RWPE2 (cell line): ENCODE data around the gene PI3.

Experiments used
- ATAC-seq: fragments of 200-7000 bp; cut with Tn5 transposase; 3 replicates; pipeline ENCODE4 v1.9.1; 2021; ENCODE audit warnings: low read depth
- DNase-seq: peaks from one replicate; pipeline ENCODE4 v3.0.0-alpha.2; 2020; ENCODE audit warnings: low spot score
- H3K27ac ChIP-seq: fragments of 450-650 bp; 2 replicates; pipeline ENCODE4 v1.5.1; 2017; ENCODE audit warnings: mild to moderate bottlenecking; ENCODE audit not compliant: poor library complexity, severe bottlenecking
- H3K27me3 ChIP-seq: fragments of 250-450 bp; sonication (Bioruptor Pico); 2 replicates; pipeline ENCODE4 v1.5.1; 2021; ENCODE audit warnings: mild to moderate bottlenecking, moderate library complexity; ENCODE audit not compliant: insufficient read depth, poor library complexity, severe bottlenecking
- H3K36me3 ChIP-seq: fragments of 250-450 bp; sonication (Bioruptor Pico); 2 replicates; pipeline ENCODE4 v1.5.1; 2020; ENCODE audit warnings: low read depth, mild to moderate bottlenecking, moderate library complexity
- H3K4me1 ChIP-seq: fragments of 250-450 bp; sonication (Bioruptor Pico); 2 replicates; pipeline ENCODE4 v1.5.1; 2021; ENCODE audit warnings: mild to moderate bottlenecking, moderate library complexity; ENCODE audit not compliant: insufficient read depth, poor library complexity, severe bottlenecking
- H3K4me3 ChIP-seq: fragments of 250-450 bp; sonication (Bioruptor Pico); 2 replicates; pipeline ENCODE4 v1.5.1; 2021; ENCODE audit warnings: mild to moderate bottlenecking, moderate library complexity; ENCODE audit not compliant: severe bottlenecking
- H3K9me3 ChIP-seq: fragments of 250-450 bp; sonication (Bioruptor Pico); 2 replicates; pipeline ENCODE4 v1.5.1; 2021; ENCODE audit warnings: mild to moderate bottlenecking, moderate library complexity; ENCODE audit not compliant: severe bottlenecking
- TF ChIP-seq, protein P1 (sequence below): fragments of 450-650 bp; IDR thresholded peaks from one replicate; pipeline ENCODE4 v1.5.1; 2017; ENCODE audit warnings: mild to moderate bottlenecking, moderate library complexity; ENCODE audit not compliant: poor library complexity, severe bottlenecking

The PI3 gene

DNA sequence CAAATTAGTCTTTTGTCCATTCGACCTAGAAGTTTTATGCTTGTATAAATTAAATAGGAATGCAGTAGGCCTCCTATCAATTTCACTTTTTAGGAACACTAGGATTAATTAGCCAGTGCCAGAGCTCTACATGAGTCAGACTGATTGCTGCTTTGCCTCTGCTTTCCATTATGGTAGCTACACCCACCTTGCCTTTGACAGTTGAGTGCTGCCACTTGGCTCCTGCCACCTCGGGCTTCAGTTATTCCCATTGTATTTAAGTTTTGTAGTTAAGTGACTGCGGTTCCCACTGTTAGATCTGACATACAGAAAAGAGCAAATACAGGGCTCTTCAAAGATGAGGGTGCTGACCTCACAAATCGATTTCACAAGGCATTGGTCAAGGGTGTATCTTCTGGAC lies 33.9 kb upstream of the PI3 start:
- no peak overlapping the region for H3K27ac ChIP-seq
- no peaks in the 10 kb centered on the region for H3K36me3 ChIP-seq
- ATAC-seq = no peak
- no peak overlapping the region for H3K4me3 ChIP-seq
- no peaks in the 10 kb centered on the region for H3K4me1 ChIP-seq
- DNase-seq = no peak
- H3K9me3 ChIP-seq = no peaks in the 10 kb centered on the region
- TF ChIP-seq, protein P1, sequence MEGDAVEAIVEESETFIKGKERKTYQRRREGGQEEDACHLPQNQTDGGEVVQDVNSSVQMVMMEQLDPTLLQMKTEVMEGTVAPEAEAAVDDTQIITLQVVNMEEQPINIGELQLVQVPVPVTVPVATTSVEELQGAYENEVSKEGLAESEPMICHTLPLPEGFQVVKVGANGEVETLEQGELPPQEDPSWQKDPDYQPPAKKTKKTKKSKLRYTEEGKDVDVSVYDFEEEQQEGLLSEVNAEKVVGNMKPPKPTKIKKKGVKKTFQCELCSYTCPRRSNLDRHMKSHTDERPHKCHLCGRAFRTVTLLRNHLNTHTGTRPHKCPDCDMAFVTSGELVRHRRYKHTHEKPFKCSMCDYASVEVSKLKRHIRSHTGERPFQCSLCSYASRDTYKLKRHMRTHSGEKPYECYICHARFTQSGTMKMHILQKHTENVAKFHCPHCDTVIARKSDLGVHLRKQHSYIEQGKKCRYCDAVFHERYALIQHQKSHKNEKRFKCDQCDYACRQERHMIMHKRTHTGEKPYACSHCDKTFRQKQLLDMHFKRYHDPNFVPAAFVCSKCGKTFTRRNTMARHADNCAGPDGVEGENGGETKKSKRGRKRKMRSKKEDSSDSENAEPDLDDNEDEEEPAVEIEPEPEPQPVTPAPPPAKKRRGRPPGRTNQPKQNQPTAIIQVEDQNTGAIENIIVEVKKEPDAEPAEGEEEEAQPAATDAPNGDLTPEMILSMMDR = no peak
- H3K27me3 ChIP-seq = peaks cover 11% of the 10 kb centered on the region

DNA sequence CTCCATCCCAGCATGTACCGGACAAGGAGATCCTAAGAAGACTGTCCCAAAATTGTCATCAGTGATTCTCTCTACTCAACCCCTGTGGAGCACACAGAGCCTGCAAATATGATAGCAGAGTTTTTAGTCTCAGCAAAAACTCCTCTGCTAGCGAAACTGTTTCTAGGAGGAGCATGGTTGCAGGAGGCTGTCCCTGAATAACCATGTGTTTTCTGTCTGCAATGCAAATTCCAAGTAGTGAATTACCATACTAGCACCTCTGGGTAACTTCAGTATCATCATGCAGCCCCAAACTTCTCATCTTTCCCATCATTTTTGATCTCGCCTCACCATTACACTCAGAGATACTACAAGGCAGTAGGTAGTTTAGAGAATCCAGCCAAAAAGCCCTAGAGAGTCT lies 25.6 kb upstream of the PI3 start:
- TF ChIP-seq, protein P1 = no peak

DNA sequence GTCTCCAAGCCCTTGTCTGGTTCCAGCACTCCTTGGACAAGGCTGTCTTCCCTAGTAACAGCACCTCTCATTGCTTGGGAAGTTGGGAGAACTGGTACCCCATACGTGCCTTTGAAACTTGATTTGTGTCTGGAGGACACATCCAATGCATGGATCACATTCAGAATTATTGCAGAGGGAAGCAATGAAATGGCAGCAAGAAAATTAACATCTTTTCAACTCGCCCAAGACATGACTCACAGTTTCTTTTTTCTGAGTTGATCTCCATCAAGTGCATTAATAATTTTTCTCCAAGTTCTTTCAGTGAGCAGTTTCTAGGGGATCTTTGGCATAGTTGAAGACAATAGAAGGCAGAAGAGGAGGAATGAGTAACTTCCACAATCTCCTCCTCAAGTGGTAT lies 22.3 kb upstream of the PI3 start:
- no peak overlapping the region for H3K4me3 ChIP-seq
- H3K9me3 ChIP-seq = no peaks in the 10 kb centered on the region
- TF ChIP-seq, protein P1 = no peak

More for the DNA sequence above, 25.6 kb upstream of the PI3 start:
- peaks cover 22% of the 10 kb centered on the region for H3K27me3 ChIP-seq
- no peak overlapping the region for H3K4me3 ChIP-seq
- no peaks in the 10 kb centered on the region for H3K36me3 ChIP-seq
- DNase-seq = no peak
- ATAC-seq = no peak
- no peaks in the 10 kb centered on the region for H3K9me3 ChIP-seq
- no peaks in the 10 kb centered on the region for H3K4me1 ChIP-seq
- H3K27ac ChIP-seq = no peak overlapping the region

DNA sequence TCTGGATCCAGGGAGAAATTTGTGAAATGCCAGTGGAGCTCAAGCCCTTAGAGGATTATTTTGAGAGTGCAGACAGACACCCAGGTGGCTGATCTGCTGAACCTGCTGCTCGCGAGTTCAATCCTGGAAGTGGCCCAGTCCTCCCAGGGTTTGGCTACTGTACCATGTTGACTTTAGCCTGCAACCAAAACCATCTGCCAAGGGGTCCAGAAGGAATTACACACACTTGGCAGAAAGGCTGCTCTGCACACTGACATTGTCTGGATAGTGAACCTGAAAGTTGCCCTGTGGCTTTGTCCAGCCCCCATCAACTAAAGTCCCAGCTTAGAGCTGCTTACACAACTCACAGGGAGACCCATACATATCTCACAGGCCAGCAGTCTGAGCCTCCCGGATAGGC lies 21.6 kb upstream of the PI3 start:
- no peak for ATAC-seq
- DNase-seq = no peak
- Histone ChIP-seq H3K4me3 (no peak overlapping the region), H3K4me1 (peaks cover 10% of the 10 kb centered on the region), H3K27ac (no peak overlapping the region), H3K9me3 (no peaks in the 10 kb centered on the region), H3K27me3 (no peaks in the 10 kb centered on the region), H3K36me3 (no peaks in the 10 kb centered on the region)
- TF ChIP-seq, protein P1 = no peak

More for the DNA sequence above, 22.3 kb upstream of the PI3 start:
- no peak overlapping the region for H3K27ac ChIP-seq
- no peaks in the 10 kb centered on the region for H3K36me3 ChIP-seq
- DNase-seq (no peak), ATAC-seq (no peak)
- peaks cover 5% of the 10 kb centered on the region for H3K4me1 ChIP-seq
- H3K27me3 ChIP-seq = no peaks in the 10 kb centered on the region

DNA sequence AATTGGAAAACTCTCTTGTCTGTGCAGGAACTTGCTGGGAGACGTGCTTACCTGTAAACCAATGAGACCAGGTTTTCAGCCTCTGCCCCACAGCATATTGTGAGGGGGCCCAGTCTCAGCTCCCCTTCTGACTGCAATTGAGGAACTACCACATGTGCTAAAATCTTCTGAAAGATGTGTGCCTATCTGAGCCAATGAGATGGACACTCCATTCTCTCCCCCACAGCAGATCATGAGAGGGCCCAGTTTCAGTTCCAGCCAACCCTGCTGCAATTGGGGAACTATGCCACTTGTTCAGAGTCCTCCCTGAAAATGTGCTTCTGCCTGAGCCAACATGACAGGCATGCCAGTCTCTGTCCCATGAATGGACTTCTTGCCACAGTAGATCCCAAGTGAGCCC lies 20.9 kb upstream of the PI3 start:
- Histone ChIP-seq H3K36me3 (no peaks in the 10 kb centered on the region), H3K27ac (no peak overlapping the region), H3K9me3 (peaks cover 2% of the 10 kb centered on the region), H3K4me3 (no peak overlapping the region), H3K27me3 (no peaks in the 10 kb centered on the region), H3K4me1 (peaks cover 15% of the 10 kb centered on the region)
- no peak for ATAC-seq
- TF ChIP-seq, protein P1 = no peak
- DNase-seq = no peak
